GM12878 (cell line): ENCODE data around the gene CCDC57. TPM values are rescaled to one million over a fixed set of nuclear protein-coding genes. Genes with fewer than 3 reads are reported as not detected.
A peak's percentile ranks its signal among the peaks of the same experiment; 100 is the strongest.

ENCODE experiments used
- BMI1 ChIP-seq: fragments of 450-650 bp; IDR thresholded peaks from 2 replicates; pipeline ENCODE4 v1.6.1; 2016; ENCODE audit warnings: mild to moderate bottlenecking, moderate library complexity, borderline replicate concordance
- CBX5 ChIP-seq: sonication (generic); IDR thresholded peaks from 2 replicates; pipeline ENCODE4 v1.6.1; 2016; ENCODE audit warnings: low read depth, moderate library complexity, mild to moderate bottlenecking, inconsistent platforms
- CHD1 ChIP-seq: IDR thresholded peaks from 2 replicates; pipeline ENCODE4 v1.6.1; 2012; ENCODE audit warnings: low read depth, low read length, improper control_type of control experiment
- CHD2 ChIP-seq: IDR thresholded peaks from 2 replicates; pipeline ENCODE4 v1.6.1; 2011; ENCODE audit warnings: low read depth, low read length, improper control_type of control experiment, borderline replicate concordance
- CREB1 ChIP-seq: IDR thresholded peaks from 2 replicates; pipeline ENCODE4 v1.6.1; 2012; ENCODE audit warnings: low read depth, mild to moderate bottlenecking, inconsistent platforms
- DPF2 ChIP-seq: fragments of 450-650 bp; IDR thresholded peaks from 2 replicates; pipeline ENCODE4 v1.6.1; 2017; ENCODE audit warnings: mild to moderate bottlenecking
- EGR1 ChIP-seq, 2 experiments: IDR thresholded peaks; 1 replicate in 1 of 2; 2 replicates in 1 of 2; pipeline ENCODE4 v1.6.1; 2011 to 2012; ENCODE audit warnings: low read depth in 2 of 2, low read length in 2 of 2, borderline replicate concordance in 1 of 2, mild to moderate bottlenecking in 1 of 2, moderate library complexity in 1 of 2
- ESRRA ChIP-seq: IDR thresholded peaks from 2 replicates; pipeline ENCODE4 v1.6.1; 2012; ENCODE audit warnings: mild to moderate bottlenecking, low read length, improper control_type of control experiment
- EZH2 ChIP-seq: IDR thresholded peaks from 2 replicates; pipeline ENCODE4 v1.6.1; 2012; ENCODE audit warnings: low read depth, mild to moderate bottlenecking, control low read depth, inconsistent platforms, low read length, borderline replicate concordance; ENCODE audit not compliant: control insufficient read depth
- HDAC2 ChIP-seq: fragments of 200-600 bp; sonication (generic); IDR thresholded peaks from 2 replicates; pipeline ENCODE4 v1.6.1; 2017
- JUNB ChIP-seq: IDR thresholded peaks from 2 replicates; pipeline ENCODE4 v1.6.1; 2016; ENCODE audit warnings: antibody characterized with exemption, mild to moderate bottlenecking
- JUND ChIP-seq: IDR thresholded peaks from 2 replicates; pipeline ENCODE4 v1.6.1; 2012; ENCODE audit warnings: low read depth, mild to moderate bottlenecking, low read length, improper control_type of control experiment, moderate library complexity
- MAX ChIP-seq: IDR thresholded peaks from 2 replicates; pipeline ENCODE4 v1.6.1; 2012; ENCODE audit warnings: low read depth, low read length, improper control_type of control experiment
- MTA2 ChIP-seq: fragments of 450-650 bp; IDR thresholded peaks from 2 replicates; pipeline ENCODE4 v1.6.1; 2016; ENCODE audit warnings: low read depth, mild to moderate bottlenecking, moderate library complexity
- NR2C1 ChIP-seq: fragments of 450-650 bp; IDR thresholded peaks from 2 replicates; pipeline ENCODE4 v1.6.1; 2017; ENCODE audit warnings: antibody characterized with exemption, mild to moderate bottlenecking, moderate library complexity
- NRF1 ChIP-seq: conservative IDR thresholded peaks from 2 replicates; pipeline ENCODE4 v1.6.1; 2011; ENCODE audit warnings: mild to moderate bottlenecking, low read depth, low read length, improper control_type of control experiment
- PAX5 ChIP-seq: IDR thresholded peaks from 2 replicates; pipeline ENCODE4 v1.6.1; 2011; ENCODE audit warnings: low read depth, low read length, borderline replicate concordance
- POLR2AphosphoS5 ChIP-seq: IDR thresholded peaks from 2 replicates; pipeline ENCODE4 v1.6.1; 2011; ENCODE audit warnings: mild to moderate bottlenecking, low read length, inconsistent platforms
- RBBP5 ChIP-seq: fragments of 200-600 bp; sonication (generic); conservative IDR thresholded peaks from 2 replicates; pipeline ENCODE4 v1.6.1; 2016
- STAT1 ChIP-seq: fragments of 450-650 bp; conservative IDR thresholded peaks from 2 replicates; pipeline ENCODE4 v1.6.1; 2014; ENCODE audit warnings: antibody characterized with exemption, mild to moderate bottlenecking
- ZNF384 ChIP-seq: IDR thresholded peaks from 2 replicates; pipeline ENCODE4 v1.6.1; 2012; ENCODE audit warnings: low read depth, mild to moderate bottlenecking, low read length, improper control_type of control experiment, borderline replicate concordance
- ZNF592 ChIP-seq: fragments of 450-650 bp; IDR thresholded peaks from 2 replicates; pipeline ENCODE4 v1.6.1; 2017; ENCODE audit warnings: mild to moderate bottlenecking, moderate library complexity
- polyA plus RNA-seq, 11 experiments: library from polyadenylated mRNA; depleted of rRNA in 4 of 11; unstranded in 6 of 11; stranded (reverse) in 5 of 11; fragments of >200 nt; fragmentation: Nextera tagmentation in 4 of 11; fragmentation: Illumina TruSeq in 1 of 11; extraction: Ambion mirVana in 4 of 11; extraction: Trizol in 1 of 11; gene quantifications; 1 replicate in 1 of 11; 2 replicates in 10 of 11; pipeline versions ENCODE4 v1.2.1 to v1.2.3, GENCODE V29; 2011 to 2016; ENCODE audit warnings: inconsistent platforms in 2 of 11, missing spikeins in 2 of 11, low read depth in 1 of 11
- total RNA-seq, 4 experiments: library from RNA; depleted of rRNA in 3 of 4; stranded (reverse); fragments of >200 nt in 3 of 4; fragmentation: Illumina TruSeq in 1 of 4; extraction: Trizol in 1 of 4; gene quantifications; 2 replicates each; pipeline versions ENCODE4 v1.2.1 to v1.2.3, GENCODE V29; 2013 to 2021
- TF ChIP-seq, protein P1 (sequence below): IDR thresholded peaks from 2 replicates; pipeline ENCODE4 v1.6.1; 2011; ENCODE audit warnings: mild to moderate bottlenecking, low read depth, low read length, moderate library complexity; ENCODE audit not compliant: insufficient replicate concordance

The CCDC57 gene
- total and polyA plus RNA-seq, 10 of the 15 experiments (the other 5 are each of a cell fraction or from before 2014, with no cell fraction given), result 5.4 to 123 (median 45.8) TPM

DNA sequence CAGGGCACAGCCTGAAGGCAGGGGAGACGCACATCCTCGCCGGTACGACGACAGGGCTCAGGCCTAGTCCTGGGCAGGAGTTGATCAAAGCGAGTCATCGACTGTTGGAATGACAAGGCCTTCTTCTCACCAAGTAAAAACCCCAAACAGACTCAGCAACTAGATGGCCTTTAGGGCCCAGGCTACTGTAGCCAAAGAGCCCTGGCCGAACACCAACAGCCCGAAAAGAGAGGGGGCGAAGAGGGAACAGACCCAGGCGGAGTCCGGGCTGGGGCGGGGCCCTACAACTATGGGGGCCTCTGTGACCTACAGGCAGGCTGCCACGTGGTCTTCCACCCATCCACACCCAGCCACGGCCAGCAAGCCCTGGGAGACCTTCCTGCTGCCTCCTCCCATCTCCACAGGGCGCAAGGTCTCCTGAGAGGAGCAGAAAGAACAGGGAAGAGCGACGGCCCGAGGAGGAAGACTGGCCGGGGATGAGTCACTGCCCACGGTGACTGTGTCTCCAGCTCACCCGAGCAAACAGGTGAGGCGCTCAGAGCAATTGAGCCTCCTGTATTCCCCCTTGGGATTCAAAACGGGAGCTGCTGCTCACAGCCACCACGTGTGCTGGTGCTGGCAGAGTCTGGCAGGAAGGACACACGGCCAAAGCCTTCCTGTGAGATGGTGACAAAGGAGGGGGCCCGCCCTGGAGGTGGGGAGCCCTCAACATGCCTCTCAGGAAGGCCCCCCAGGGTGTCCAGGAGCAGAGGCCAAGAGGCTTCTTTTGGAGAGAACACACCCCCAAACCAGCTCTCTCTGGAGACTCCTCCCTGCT lies 33.9 kb upstream of the CCDC57 start (continued):
- TF ChIP-seq CREB1 (no peak), ZNF592 (no peak), MTA2 (no peak), EGR1 (IDR thresholded peaks at IDR 0.05; ENCODE audit: borderline replicate concordance in 1 of 2, low read depth in 2 of 2, low read length in 2 of 2) (no peak), DPF2 (no peak), EZH2 (no peak), POLR2AphosphoS5 (peak; percentile 25; the same call in 1 of the 2 replicates), NRF1 (no peak), CHD1 (no peak), HDAC2 (no peak), JUND (no peak), ZNF384 (no peak), BMI1 (no peak), JUNB (no peak), NR2C1 (no peak), PAX5 (no peak), RBBP5 (no peak), MAX (no peak), CHD2 (no peak), STAT1 (no peak), CBX5 (no peak), ESRRA (no peak)
- TF ChIP-seq, protein P1, sequence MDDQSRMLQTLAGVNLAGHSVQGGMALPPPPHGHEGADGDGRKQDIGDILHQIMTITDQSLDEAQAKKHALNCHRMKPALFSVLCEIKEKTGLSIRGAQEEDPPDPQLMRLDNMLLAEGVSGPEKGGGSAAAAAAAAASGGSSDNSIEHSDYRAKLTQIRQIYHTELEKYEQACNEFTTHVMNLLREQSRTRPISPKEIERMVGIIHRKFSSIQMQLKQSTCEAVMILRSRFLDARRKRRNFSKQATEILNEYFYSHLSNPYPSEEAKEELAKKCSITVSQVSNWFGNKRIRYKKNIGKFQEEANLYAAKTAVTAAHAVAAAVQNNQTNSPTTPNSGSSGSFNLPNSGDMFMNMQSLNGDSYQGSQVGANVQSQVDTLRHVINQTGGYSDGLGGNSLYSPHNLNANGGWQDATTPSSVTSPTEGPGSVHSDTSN, result peak; percentile 20
